SK-N-SH (cell line): ENCODE data around the gene CIITA. TPM values are rescaled to one million over a fixed set of nuclear protein-coding genes. Genes with fewer than 3 reads are reported as not detected.

ENCODE experiments used
- CTCF ChIA-PET: fragments of 300-600, 350-600 bp; formaldehyde crosslinking; extraction: SDS; loops from one replicate; lab custom pipeline; 2021; lab: Yijun Ruan, JAX
- POLR2A ChIA-PET: fragments of 350-600 bp; sonication (Branson Sonifier 250); formaldehyde crosslinking; extraction: SDS; loops from one replicate; lab custom pipeline; 2020; ENCODE audit warnings: antibody characterized with exemption, inconsistent platforms; lab: Yijun Ruan, JAX
- DNase-seq: peaks from one replicate; pipeline ENCODE4 v3.0.0; 2012
- H2AFZ ChIP-seq: fragments of 200-600 bp; sonication (generic); 2 replicates; pipeline ENCODE4 v1.8.1; 2016; ENCODE audit warnings: antibody characterized with exemption, mild to moderate bottlenecking, low read depth
- H3F3A ChIP-seq: fragments of 200-600 bp; sonication (generic); replicated peaks from 2 replicates; pipeline ENCODE3; 2016; ENCODE audit warnings: antibody characterized with exemption, mild to moderate bottlenecking; ENCODE audit not compliant: insufficient read depth
- H3K27ac ChIP-seq, 2 experiments: fragments of 200-500 bp in 1 of 2; fragments of 200-600 bp in 1 of 2; sonication (Bioruptor generic) in 1 of 2; sonication (generic), shearing (Covaris generic) in 1 of 2; 2 replicates each; pipeline versions ENCODE4 v1.5.1 to v1.6.1; 2014 to 2016; ENCODE audit warnings: low read depth in 2 of 2, inconsistent platforms in 1 of 2, low read length in 1 of 2, mild to moderate bottlenecking in 1 of 2, mixed read lengths in 1 of 2
- H3K27me3 ChIP-seq: fragments of 200-600 bp; sonication (generic), shearing (Covaris generic); 2 replicates; pipeline ENCODE4 v1.6.1; 2016; ENCODE audit warnings: mixed run types; ENCODE audit not compliant: insufficient read depth
- H3K36me3 ChIP-seq, 2 experiments: fragments of 200-500 bp in 1 of 2; fragments of 200-600 bp in 1 of 2; sonication (Bioruptor generic) in 1 of 2; sonication (generic) in 1 of 2; replicated peaks in 1 of 2; 2 replicates each; pipeline versions ENCODE3 to v1.5.1; 2014 to 2016; ENCODE audit warnings: low read length in 1 of 2, mild to moderate bottlenecking in 1 of 2; ENCODE audit not compliant: insufficient read depth in 2 of 2, control insufficient read depth in 1 of 2
- H3K4me1 ChIP-seq, 2 experiments: fragments of 200-500 bp in 1 of 2; fragments of 200-600 bp in 1 of 2; sonication (Bioruptor generic) in 1 of 2; sonication (generic), shearing (Covaris generic) in 1 of 2; 2 replicates each; pipeline versions ENCODE4 v1.5.1 to v1.6.1; 2014 to 2016; ENCODE audit warnings: low read depth in 1 of 2, low read length in 1 of 2, mixed run types in 1 of 2; ENCODE audit not compliant: insufficient read depth in 2 of 2, control insufficient read depth in 1 of 2
- H3K4me2 ChIP-seq: fragments of 200-600 bp; sonication (generic), shearing (Covaris generic); 2 replicates; pipeline ENCODE4 v1.6.1; 2017; ENCODE audit warnings: mixed run types
- H3K4me3 ChIP-seq, 2 experiments: fragments of 200-500 bp in 1 of 2; fragments of 200-600 bp in 1 of 2; sonication (Bioruptor generic) in 1 of 2; sonication (generic), shearing (Covaris generic) in 1 of 2; 2 replicates each; pipeline versions ENCODE4 v1.5.1 to v1.8.1; 2014 to 2016; ENCODE audit warnings: low read depth in 2 of 2, inconsistent platforms in 1 of 2, low read length in 1 of 2, mild to moderate bottlenecking in 1 of 2, mixed read lengths in 1 of 2, moderate library complexity in 1 of 2
- H3K79me2 ChIP-seq: fragments of 200-600 bp; sonication (generic); 2 replicates; pipeline ENCODE4 v1.8.1; 2017; ENCODE audit warnings: mild to moderate bottlenecking; ENCODE audit not compliant: insufficient read depth
- H3K9ac ChIP-seq: fragments of 200-600 bp; sonication (generic); 2 replicates; pipeline ENCODE4 v1.6.1; 2017; ENCODE audit warnings: mixed run types
- H3K9me2 ChIP-seq: fragments of 200-600 bp; sonication (generic); 2 replicates; pipeline ENCODE4 v1.6.1; 2017; ENCODE audit warnings: mixed run types
- H3K9me3 ChIP-seq: fragments of 200-600 bp; sonication (generic); 2 replicates; pipeline ENCODE4 v1.6.1; 2017; ENCODE audit warnings: mixed run types, mild to moderate bottlenecking, moderate library complexity
- H4K20me1 ChIP-seq: fragments of 200-600 bp; sonication (generic); 2 replicates; pipeline ENCODE4 v1.6.1; 2017; ENCODE audit warnings: mild to moderate bottlenecking, mixed run types; ENCODE audit not compliant: insufficient read depth
- ELF1 ChIP-seq: IDR thresholded peaks from 2 replicates; pipeline ENCODE4 v1.4.0; 2012
- EZH2phosphoT487 ChIP-seq: fragments of 200-600 bp; sonication (generic); IDR thresholded peaks from 2 replicates; pipeline ENCODE4 v1.6.1; 2017; ENCODE audit warnings: low read depth, mixed run types, mild to moderate bottlenecking, antibody characterized with exemption, moderate library complexity, borderline replicate concordance
- FOSL2 ChIP-seq: IDR thresholded peaks from 2 replicates; pipeline ENCODE4 v1.4.0; 2012; ENCODE audit warnings: low read depth, mild to moderate bottlenecking, moderate library complexity, borderline replicate concordance
- GABPA ChIP-seq: IDR thresholded peaks from 2 replicates; pipeline ENCODE4 v1.4.0; 2012; ENCODE audit warnings: low read depth, mild to moderate bottlenecking
- GATA2 ChIP-seq: sonication (generic); formaldehyde crosslinking; IDR thresholded peaks from 2 replicates; pipeline ENCODE4 v1.5.0; 2020; ENCODE audit warnings: mild to moderate bottlenecking, missing genetic modification reagents
- MEF2A ChIP-seq: IDR thresholded peaks from 2 replicates; pipeline ENCODE4 v1.4.0; 2012; ENCODE audit warnings: low read depth, borderline replicate concordance
- MXI1 ChIP-seq: IDR thresholded peaks from 2 replicates; pipeline ENCODE4 v1.6.1; 2012; ENCODE audit warnings: mild to moderate bottlenecking, low read depth, low read length, improper control_type of control experiment
- NFIC ChIP-seq: IDR thresholded peaks from 2 replicates; pipeline ENCODE4 v1.4.0; 2012; ENCODE audit warnings: borderline replicate concordance
- NRF1 ChIP-seq: IDR thresholded peaks from 2 replicates; pipeline ENCODE4 v1.6.1; 2012; ENCODE audit warnings: low read depth, mild to moderate bottlenecking, low read length
- PBX3 ChIP-seq: IDR thresholded peaks from 2 replicates; pipeline ENCODE4; 2012
- POLR2AphosphoS5 ChIP-seq: IDR thresholded peaks from 2 replicates; pipeline ENCODE4 v1.6.1; 2012; ENCODE audit warnings: low read depth, low read length
- RAD21 ChIP-seq: IDR thresholded peaks from 2 replicates; pipeline ENCODE4 v1.6.1; 2012; ENCODE audit warnings: mild to moderate bottlenecking, low read length
- REST ChIP-seq: IDR thresholded peaks from 2 replicates; pipeline ENCODE4 v1.6.1; 2012; ENCODE audit warnings: mild to moderate bottlenecking, low read depth, low read length, moderate library complexity
- RXRA ChIP-seq: IDR thresholded peaks from 2 replicates; pipeline ENCODE4 v1.4.0; 2012; ENCODE audit warnings: low read depth, mild to moderate bottlenecking, borderline replicate concordance
- SIN3A ChIP-seq: IDR thresholded peaks from 2 replicates; pipeline ENCODE4 v1.6.1; 2012; ENCODE audit warnings: low read depth, mild to moderate bottlenecking, low read length, moderate library complexity, borderline replicate concordance
- SMC3 ChIP-seq: IDR thresholded peaks from 2 replicates; pipeline ENCODE4 v1.6.1; 2012; ENCODE audit warnings: low read depth, low read length, improper control_type of control experiment
- TCF12 ChIP-seq: IDR thresholded peaks from 2 replicates; pipeline ENCODE4 v1.4.0; 2012
- USF1 ChIP-seq: IDR thresholded peaks from 2 replicates; pipeline ENCODE4 v1.4.0; 2012; ENCODE audit warnings: low read depth, borderline replicate concordance
- WGBS: methylation state at CpG from one replicate; pipeline ENCODE4 v1.1.6; 2017; ENCODE audit warnings: low lambda C conversion rate; 5-methylcytosine and 5-hydroxymethylcytosine counted together
- polyA plus RNA-seq, 3 experiments: library from polyadenylated mRNA; depleted of rRNA; stranded (reverse); fragments of >200 nt; gene quantifications; 2 replicates each; pipeline ENCODE4 v1.2.3, GENCODE V29; 2012

The CIITA gene
- polyA plus RNA-seq, 1 of the 3 experiments (the other 2 are of a cell fraction), result 0.23 TPM

- Histone ChIP-seq H3K79me2 (peaks cover 82% of the 10 kb centered on the region), H3K4me2 (peak overlapping the region; percentile 6; the same call in 1 of the 2 replicates), H3K4me1 (peaks cover 15 to 59% of the 10 kb centered on the region in 2 experiments), H3K9ac (no peak overlapping the region), H2AFZ (no peak overlapping the region), H3K27ac (peak overlapping the region in 1 of 2 experiments; percentile 26; a peak in 1 of 4 replicates), H3F3A (no peaks in the 10 kb centered on the region), H3K36me3 (peaks cover 6 to 26% of the 10 kb centered on the region in 2 experiments), H4K20me1 (peaks cover 84% of the 10 kb centered on the region), H3K27me3 (no peaks in the 10 kb centered on the region), H3K9me2 (no peaks in the 10 kb centered on the region), H3K4me3 (no peak overlapping the region), H3K9me3 (no peaks in the 10 kb centered on the region)
- ChIA-PET POLR2A (no interaction called here), CTCF (interaction anchor here (0.6 kb wide), 1 partner anchor 198 kb away, joined by 3 read pairs; no protein-coding TSS in a partner anchor)
- no peak for TF ChIP-seq PBX3
- TF ChIP-seq SIN3A, result no peak
- no peak for TF ChIP-seq MXI1
- no peak for TF ChIP-seq NRF1
- TF ChIP-seq NFIC, result no peak
- TF ChIP-seq FOSL2, result no peak
- TF ChIP-seq RAD21, result no peak
- TF ChIP-seq GATA2 (CRISPR knock-in tag), result no peak
- no peak for TF ChIP-seq EZH2phosphoT487
- no peak for TF ChIP-seq RXRA
- no peak for TF ChIP-seq GABPA
- no peak for TF ChIP-seq POLR2AphosphoS5
- TF ChIP-seq REST, result no peak
- no peak for TF ChIP-seq ELF1
- TF ChIP-seq USF1, result no peak
- no peak for TF ChIP-seq MEF2A
- TF ChIP-seq SMC3, result no peak
- TF ChIP-seq TCF12, result no peak
- DNase-seq, result no peak
- WGBS, result 63% methylated on average over 7 of the region's 7 CpGs
These were observed 58.4 kb downstream of the CIITA start for GRCh38 chr16:10935226-10935915.
